GM12878 (cell line): ENCODE results near the gene SATB1. TPM values are rescaled to one million over a fixed set of nuclear protein-coding genes. Genes with fewer than 3 reads are reported as not detected.

Experiments
- ATAC-seq: fragments of 200-7000 bp; cut with Tn5 transposase; 3 replicates; pipeline ENCODE4 v1.9.1; 2020; ENCODE audit warnings: mild to moderate bottlenecking, moderate library complexity
- BruUV-seq: library from RNA; stranded (reverse); fragments of 400-500 nt; replicated peaks from 2 replicates; lab custom pipeline; 2021; lab: Mats Ljungman, UMichigan
- CTCF ChIA-PET: fragments of 300-600 bp; sonication (Branson Sonifier 250); formaldehyde crosslinking; extraction: SDS; loops from one replicate; lab custom pipeline; 2021; ENCODE audit warnings: inconsistent platforms; lab: Yijun Ruan, JAX
- POLR2A ChIA-PET: fragments of 350-600 bp; formaldehyde crosslinking; extraction: SDS; loops from one replicate; lab custom pipeline; 2021; ENCODE audit warnings: inconsistent platforms; lab: Charles Lee
- RAD21 ChIA-PET: fragments of 300-600 bp; sonication (Branson Sonifier 250); formaldehyde crosslinking; loops from one replicate; lab custom pipeline; 2023; ENCODE audit warnings: antibody characterized with exemption; ENCODE audit not compliant: unreplicated experiment; lab: Charles Lee
- SMC1A ChIA-PET: fragments of 300-600 bp; sonication (Branson Sonifier 250); formaldehyde crosslinking; loops from one replicate; lab custom pipeline; 2023; ENCODE audit not compliant: unreplicated experiment, uncharacterized antibody; lab: Charles Lee
- DNase-seq: peaks from one replicate; pipeline ENCODE4 v3.0.0-alpha.2; 2011; ENCODE audit warnings: low read depth, low spot score
- FAIRE-seq: peaks from 3 replicates; lab custom pipeline; 2011; peaks lifted over from hg19 to GRCh38; lab: Jason Lieb, UNC
- H2AFZ ChIP-seq: 2 replicates; pipeline ENCODE4 v1.6.0; 2011; ENCODE audit warnings: low read depth, low read length, control low read depth; ENCODE audit not compliant: control insufficient read depth
- H3K27ac ChIP-seq: 2 replicates; pipeline ENCODE4 v1.5.1; 2011; ENCODE audit warnings: control low read depth; ENCODE audit not compliant: control insufficient read depth, insufficient read depth
- H3K27me3 ChIP-seq, 2 experiments: replicated peaks in 1 of 2; 2 replicates each; pipeline versions ENCODE4 v1.6.0 to v1.6.1; 2011; ENCODE audit warnings: low read length in 1 of 2; ENCODE audit not compliant: control insufficient read depth in 2 of 2, insufficient read depth in 2 of 2
- H3K36me3 ChIP-seq, 2 experiments: 2 replicates each; pipeline ENCODE4 v1.5.1; 2011; ENCODE audit warnings: low read length in 1 of 2; ENCODE audit not compliant: control insufficient read depth in 2 of 2, insufficient read depth in 2 of 2
- H3K4me1 ChIP-seq: 2 replicates; pipeline ENCODE4 v1.6.1; 2011; ENCODE audit warnings: mild to moderate bottlenecking, low read length, moderate library complexity, mixed read lengths; ENCODE audit not compliant: control insufficient read depth, insufficient read depth
- H3K4me2 ChIP-seq: 2 replicates; pipeline ENCODE4 v1.6.0; 2011; ENCODE audit warnings: control low read depth; ENCODE audit not compliant: control insufficient read depth, insufficient read depth
- H3K4me3 ChIP-seq: fragments of 200-600 bp; sonication (generic); 2 replicates; pipeline ENCODE4 v1.5.1; 2016
- H3K79me2 ChIP-seq: 2 replicates; pipeline ENCODE4 v1.6.0; 2011; ENCODE audit warnings: low read length; ENCODE audit not compliant: control insufficient read depth, insufficient read depth
- H3K9ac ChIP-seq: 2 replicates; pipeline ENCODE4 v1.8.0; 2011; ENCODE audit warnings: low read length, control low read depth, mixed read lengths; ENCODE audit not compliant: control insufficient read depth, insufficient read depth
- H3K9me3 ChIP-seq: replicated peaks from 3 replicates; pipeline ENCODE4 v1.5.1; 2011; ENCODE audit warnings: mild to moderate bottlenecking, low read length; ENCODE audit not compliant: control insufficient read depth, insufficient read depth
- H4K20me1 ChIP-seq: 2 replicates; pipeline ENCODE4 v1.6.0; 2011; ENCODE audit not compliant: control insufficient read depth, insufficient read depth
- BMI1 ChIP-seq: fragments of 450-650 bp; IDR thresholded peaks from 2 replicates; pipeline ENCODE4 v1.6.1; 2016; ENCODE audit warnings: mild to moderate bottlenecking, moderate library complexity, borderline replicate concordance
- CBX3 ChIP-seq: fragments of 200-600 bp; sonication (generic); IDR thresholded peaks from 2 replicates; pipeline ENCODE4 v1.6.1; 2016; ENCODE audit warnings: low read depth, borderline replicate concordance
- DPF2 ChIP-seq: fragments of 450-650 bp; IDR thresholded peaks from 2 replicates; pipeline ENCODE4 v1.6.1; 2017; ENCODE audit warnings: mild to moderate bottlenecking
- ESRRA ChIP-seq: IDR thresholded peaks from 2 replicates; pipeline ENCODE4 v1.6.1; 2012; ENCODE audit warnings: mild to moderate bottlenecking, low read length, improper control_type of control experiment
- GABPA ChIP-seq: IDR thresholded peaks from 2 replicates; pipeline ENCODE4 v1.6.1; 2014; ENCODE audit warnings: antibody characterized with exemption, low read depth, mild to moderate bottlenecking, inconsistent platforms
- IKZF2 ChIP-seq, 2 experiments: fragments of 450-650 bp; IDR thresholded peaks; 2 replicates each; pipeline ENCODE4 v1.6.1; 2017; ENCODE audit warnings: mild to moderate bottlenecking in 2 of 2, moderate library complexity in 2 of 2
- KLF5 ChIP-seq: fragments of 450-650 bp; IDR thresholded peaks from 2 replicates; pipeline ENCODE4 v1.6.1; 2014; ENCODE audit warnings: mild to moderate bottlenecking; ENCODE audit not compliant: partially characterized antibody
- MTA3 ChIP-seq: IDR thresholded peaks from 2 replicates; pipeline ENCODE4 v1.6.1; 2012; ENCODE audit warnings: low read length, inconsistent platforms, borderline replicate concordance
- NFXL1 ChIP-seq: fragments of 450-650 bp; IDR thresholded peaks from 2 replicates; pipeline ENCODE4 v1.6.1; 2017; ENCODE audit warnings: antibody characterized with exemption, mild to moderate bottlenecking, borderline replicate concordance
- NFYB ChIP-seq: IDR thresholded peaks from 2 replicates; pipeline ENCODE4 v1.6.1; 2011; ENCODE audit warnings: low read depth, mild to moderate bottlenecking, low read length, improper control_type of control experiment, moderate library complexity; ENCODE audit not compliant: insufficient read depth
- PAX5 ChIP-seq: IDR thresholded peaks from 2 replicates; pipeline ENCODE4 v1.6.1; 2011; ENCODE audit warnings: low read depth, low read length, borderline replicate concordance
- PML ChIP-seq: IDR thresholded peaks from 2 replicates; pipeline ENCODE4 v1.6.1; 2012; ENCODE audit warnings: low read length, inconsistent platforms
- YY1 ChIP-seq: IDR thresholded peaks from 2 replicates; pipeline ENCODE4 v1.6.1; 2011; ENCODE audit warnings: low read depth, mild to moderate bottlenecking, low read length
- ZNF217 ChIP-seq: fragments of 450-650 bp; IDR thresholded peaks from 2 replicates; pipeline ENCODE4 v1.6.1; 2017; ENCODE audit warnings: antibody characterized with exemption, mild to moderate bottlenecking
- WGBS: methylation state at CpG from one replicate; pipeline ENCODE4 v1.1.6; 2016; ENCODE audit warnings: low lambda C conversion rate; ENCODE audit not compliant: insufficient replicate concordance, insufficient coverage; ENCODE audit errors: missing lambda C conversion rate; 5-methylcytosine and 5-hydroxymethylcytosine counted together
- in situ Hi-C: fragments of 300-500 bp; cut with MboI; formaldehyde crosslinking; loops from 9 replicates; pipeline ENCODE4 v1.14.3; 2018; ENCODE audit warnings: mixed read lengths
- intact Hi-C: fragments of 100-400 bp; cut with micrococcal nuclease; formaldehyde crosslinking; loops from one replicate; pipeline ENCODE4 v1.14.2; 2022; ENCODE audit not compliant: unreplicated experiment
- polyA plus RNA-seq, 11 experiments: library from polyadenylated mRNA; depleted of rRNA in 4 of 11; unstranded in 6 of 11; stranded (reverse) in 5 of 11; fragments of >200 nt; fragmentation: Nextera tagmentation in 4 of 11; fragmentation: Illumina TruSeq in 1 of 11; extraction: Ambion mirVana in 4 of 11; extraction: Trizol in 1 of 11; gene quantifications; 1 replicate in 1 of 11; 2 replicates in 10 of 11; pipeline versions ENCODE4 v1.2.1 to v1.2.3, GENCODE V29; 2011 to 2016; ENCODE audit warnings: inconsistent platforms in 2 of 11, missing spikeins in 2 of 11, low read depth in 1 of 11
- total RNA-seq, 4 experiments: library from RNA; depleted of rRNA in 3 of 4; stranded (reverse); fragments of >200 nt in 3 of 4; fragmentation: Illumina TruSeq in 1 of 4; extraction: Trizol in 1 of 4; gene quantifications; 2 replicates each; pipeline versions ENCODE4 v1.2.1 to v1.2.3, GENCODE V29; 2013 to 2021
- TF ChIP-seq, protein P1 (sequence below): IDR thresholded peaks from 2 replicates; pipeline ENCODE4 v1.6.1; 2012; ENCODE audit warnings: low read depth, low read length, improper control_type of control experiment
- TF ChIP-seq, protein P2 (sequence below): fragments of 450-650 bp; IDR thresholded peaks from 2 replicates; pipeline ENCODE4 v1.6.1; 2017; ENCODE audit warnings: mild to moderate bottlenecking, low read depth, inconsistent platforms; ENCODE audit not compliant: poor library complexity, severe bottlenecking
- TF ChIP-seq, protein P3 (sequence below): IDR thresholded peaks from 2 replicates; pipeline ENCODE4 v1.6.1; 2011; ENCODE audit warnings: borderline replicate concordance, low read depth, mild to moderate bottlenecking, moderate library complexity, mixed read lengths, low read length; ENCODE audit not compliant: insufficient read depth; ENCODE audit errors: extremely low read length
- TF ChIP-seq, protein P4 (sequence below): IDR thresholded peaks from 2 replicates; pipeline ENCODE4 v1.6.1; 2012; ENCODE audit warnings: low read depth, low read length, improper control_type of control experiment

Gene SATB1
- total and polyA plus RNA-seq, 10 of the 15 experiments (the other 5 are each of a cell fraction or from before 2014, with no cell fraction given) = 0.01 to 0.72 (median 0.07) TPM; not detected in 4

DNA sequence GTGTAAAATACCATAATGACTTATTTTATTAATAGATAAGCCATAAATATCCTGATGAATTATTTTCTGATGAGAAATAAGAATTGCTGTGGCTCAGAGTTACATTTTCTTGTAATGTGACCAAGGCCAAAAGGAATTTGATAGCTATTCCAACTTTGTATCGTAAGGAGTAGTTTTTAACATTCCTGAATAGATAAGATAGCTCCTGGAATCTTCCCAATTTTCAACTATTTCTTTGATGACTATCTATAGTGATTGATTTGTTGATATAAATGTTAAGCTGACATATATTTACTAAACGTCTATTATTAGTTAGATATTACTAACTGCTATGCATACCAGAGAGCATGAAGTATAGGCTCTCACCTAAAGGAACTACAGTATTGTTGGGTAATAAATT lies 49.1 kb upstream of the SATB1 start:
- intact Hi-C loops = no loop called here
- ChIA-PET RAD21 (no interaction called here), CTCF (interaction anchor here (1.1 kb wide), 1 partner anchor 12 kb away, joined by 3 read pairs; no protein-coding TSS in a partner anchor), POLR2A (no interaction called here), SMC1A (no interaction called here)
- Histone ChIP-seq H3K4me3 (no peak overlapping the region), H3K27me3 (no peaks in the 10 kb centered on the region), H2AFZ (no peak overlapping the region), H3K4me2 (no peak overlapping the region), H3K79me2 (no peaks in the 10 kb centered on the region), H3K27ac (no peak overlapping the region), H3K4me1 (no peaks in the 10 kb centered on the region), H3K9ac (no peak overlapping the region), H3K36me3 (no peaks in the 10 kb centered on the region), H4K20me1 (no peaks in the 10 kb centered on the region), H3K9me3 (no peaks in the 10 kb centered on the region)
- in situ Hi-C loops = no loop called here
- TF ChIP-seq, protein P1, sequence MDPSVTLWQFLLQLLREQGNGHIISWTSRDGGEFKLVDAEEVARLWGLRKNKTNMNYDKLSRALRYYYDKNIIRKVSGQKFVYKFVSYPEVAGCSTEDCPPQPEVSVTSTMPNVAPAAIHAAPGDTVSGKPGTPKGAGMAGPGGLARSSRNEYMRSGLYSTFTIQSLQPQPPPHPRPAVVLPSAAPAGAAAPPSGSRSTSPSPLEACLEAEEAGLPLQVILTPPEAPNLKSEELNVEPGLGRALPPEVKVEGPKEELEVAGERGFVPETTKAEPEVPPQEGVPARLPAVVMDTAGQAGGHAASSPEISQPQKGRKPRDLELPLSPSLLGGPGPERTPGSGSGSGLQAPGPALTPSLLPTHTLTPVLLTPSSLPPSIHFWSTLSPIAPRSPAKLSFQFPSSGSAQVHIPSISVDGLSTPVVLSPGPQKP = no peak
- TF ChIP-seq NFXL1 (no peak), ZNF217 (no peak), DPF2 (no peak), NFYB (no peak), PAX5 (no peak), GABPA (no peak), IKZF2 (IDR thresholded peaks at IDR 0.05) (no peak), PML (no peak), YY1 (no peak), ESRRA (no peak), KLF5 (no peak), MTA3 (no peak), CBX3 (no peak), BMI1 (no peak)
- TF ChIP-seq, protein P2, sequence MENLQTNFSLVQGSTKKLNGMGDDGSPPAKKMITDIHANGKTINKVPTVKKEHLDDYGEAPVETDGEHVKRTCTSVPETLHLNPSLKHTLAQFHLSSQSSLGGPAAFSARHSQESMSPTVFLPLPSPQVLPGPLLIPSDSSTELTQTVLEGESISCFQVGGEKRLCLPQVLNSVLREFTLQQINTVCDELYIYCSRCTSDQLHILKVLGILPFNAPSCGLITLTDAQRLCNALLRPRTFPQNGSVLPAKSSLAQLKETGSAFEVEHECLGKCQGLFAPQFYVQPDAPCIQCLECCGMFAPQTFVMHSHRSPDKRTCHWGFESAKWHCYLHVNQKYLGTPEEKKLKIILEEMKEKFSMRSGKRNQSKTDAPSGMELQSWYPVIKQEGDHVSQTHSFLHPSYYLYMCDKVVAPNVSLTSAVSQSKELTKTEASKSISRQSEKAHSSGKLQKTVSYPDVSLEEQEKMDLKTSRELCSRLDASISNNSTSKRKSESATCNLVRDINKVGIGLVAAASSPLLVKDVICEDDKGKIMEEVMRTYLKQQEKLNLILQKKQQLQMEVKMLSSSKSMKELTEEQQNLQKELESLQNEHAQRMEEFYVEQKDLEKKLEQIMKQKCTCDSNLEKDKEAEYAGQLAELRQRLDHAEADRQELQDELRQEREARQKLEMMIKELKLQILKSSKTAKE = no peak
- TF ChIP-seq, protein P3, sequence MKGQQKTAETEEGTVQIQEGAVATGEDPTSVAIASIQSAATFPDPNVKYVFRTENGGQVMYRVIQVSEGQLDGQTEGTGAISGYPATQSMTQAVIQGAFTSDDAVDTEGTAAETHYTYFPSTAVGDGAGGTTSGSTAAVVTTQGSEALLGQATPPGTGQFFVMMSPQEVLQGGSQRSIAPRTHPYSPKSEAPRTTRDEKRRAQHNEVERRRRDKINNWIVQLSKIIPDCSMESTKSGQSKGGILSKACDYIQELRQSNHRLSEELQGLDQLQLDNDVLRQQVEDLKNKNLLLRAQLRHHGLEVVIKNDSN = no peak
- TF ChIP-seq, protein P4, sequence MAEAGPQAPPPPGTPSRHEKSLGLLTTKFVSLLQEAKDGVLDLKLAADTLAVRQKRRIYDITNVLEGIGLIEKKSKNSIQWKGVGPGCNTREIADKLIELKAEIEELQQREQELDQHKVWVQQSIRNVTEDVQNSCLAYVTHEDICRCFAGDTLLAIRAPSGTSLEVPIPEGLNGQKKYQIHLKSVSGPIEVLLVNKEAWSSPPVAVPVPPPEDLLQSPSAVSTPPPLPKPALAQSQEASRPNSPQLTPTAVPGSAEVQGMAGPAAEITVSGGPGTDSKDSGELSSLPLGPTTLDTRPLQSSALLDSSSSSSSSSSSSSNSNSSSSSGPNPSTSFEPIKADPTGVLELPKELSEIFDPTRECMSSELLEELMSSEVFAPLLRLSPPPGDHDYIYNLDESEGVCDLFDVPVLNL = no peak
- no peak for ATAC-seq
- no peak for FAIRE-seq
- no TSS peak for BruUV-seq
- 17% methylated on average over 2 of the region's 2 CpGs for WGBS
- DNase-seq = no peak
